Measurements from ENCODE around the gene RHOBTB3.
A peak's percentile ranks its signal among the peaks of the same experiment; 100 is the strongest.
"Not testable (repeated sequence)": the region's sequence is repeated elsewhere in the genome, so short reads cannot be mapped to it uniquely, and the experiment has no call there.

RHOBTB3 gene

DNA sequence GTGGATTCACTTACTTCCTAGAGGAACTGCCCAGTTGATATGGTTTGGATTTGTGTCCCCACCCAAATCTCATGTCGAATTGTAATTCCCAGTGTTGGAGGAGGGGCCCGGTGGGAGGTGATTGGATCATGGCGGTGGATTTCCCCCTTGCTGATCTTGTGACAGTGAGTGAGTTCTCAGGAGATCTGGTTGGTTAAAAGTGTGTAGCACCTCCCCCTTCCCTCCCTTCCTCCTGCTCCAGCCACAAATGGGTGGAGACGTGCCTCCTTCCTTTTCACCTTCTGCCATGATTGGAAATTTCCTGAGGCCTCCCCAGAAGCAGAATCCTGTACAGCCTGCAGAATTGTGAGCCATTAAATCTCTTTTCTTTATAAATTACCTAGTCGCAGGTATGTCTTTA lies 17.9 kb upstream of the RHOBTB3 start:
- not testable (repeated sequence) for DNase-seq (ENCODE audit: low spot score)

DNA sequence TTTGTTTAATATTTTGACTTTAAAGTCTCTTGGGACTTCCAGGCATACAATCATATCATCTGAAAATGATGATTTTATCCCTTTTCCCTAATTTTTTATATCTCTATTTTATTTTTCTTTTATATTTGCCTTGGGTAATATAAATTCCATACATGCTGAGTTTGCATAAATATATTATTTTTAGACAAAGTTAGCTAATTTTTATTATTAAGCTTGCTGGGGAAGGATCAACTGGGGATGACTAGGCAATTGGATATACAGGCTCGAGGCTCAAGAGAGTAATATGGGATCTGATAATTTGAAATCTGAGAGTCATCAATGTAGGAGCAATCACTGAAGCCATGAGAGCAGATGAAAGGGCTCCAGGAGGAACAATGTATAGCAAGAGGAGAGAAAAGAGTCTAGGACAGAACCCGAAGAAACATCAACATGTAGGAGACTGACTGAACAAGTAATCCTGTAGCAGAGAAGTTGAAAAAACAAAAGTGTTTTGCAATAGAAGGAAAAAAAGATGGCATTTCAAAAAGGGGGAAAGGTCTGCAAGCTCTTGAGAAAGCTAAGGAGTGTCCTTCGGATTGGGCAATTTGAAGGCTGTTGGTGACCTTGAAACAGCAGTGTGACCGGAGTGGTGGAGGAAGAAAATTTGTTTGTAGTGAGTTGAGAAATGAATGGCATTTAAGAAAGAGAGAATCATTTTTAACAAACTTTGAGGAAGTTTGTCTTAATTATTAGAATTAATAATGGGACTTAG lies 17.0 kb upstream of the RHOBTB3 start:
- DNase-seq (ENCODE audit: low spot score) = no peak

DNA sequence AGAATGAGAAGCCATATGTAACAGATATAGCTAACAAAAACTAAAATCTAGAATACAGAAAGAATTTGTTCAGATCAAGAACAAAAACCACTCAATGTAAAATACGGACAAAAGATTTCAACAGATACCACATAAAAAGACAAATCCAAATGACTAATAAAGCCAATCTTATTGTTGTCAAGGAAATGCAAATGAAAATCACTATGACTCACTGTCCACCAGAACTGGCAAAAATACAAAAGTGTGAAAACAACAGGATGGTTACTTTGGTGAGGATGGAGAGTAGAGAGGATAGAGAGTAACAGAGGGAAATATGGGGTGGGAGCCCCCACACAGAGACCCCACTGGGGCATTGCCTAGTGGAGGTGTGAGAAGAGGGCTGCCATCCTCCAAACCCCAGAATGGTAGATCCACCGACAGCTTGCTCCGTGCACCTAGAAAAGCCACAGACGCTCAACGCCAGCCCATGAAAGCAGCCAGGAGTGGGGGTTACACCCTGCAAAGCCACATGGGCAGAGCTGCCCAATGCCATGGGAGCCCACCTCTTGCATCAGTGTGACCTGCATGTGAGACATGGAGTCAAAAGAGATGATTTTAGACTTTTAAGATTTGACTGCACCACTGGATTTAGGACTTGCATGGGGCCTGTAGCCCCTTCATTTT lies 15.2 kb upstream of the RHOBTB3 start:
- peak; percentile 74 for DNase-seq (ENCODE audit: low spot score)

DNA sequence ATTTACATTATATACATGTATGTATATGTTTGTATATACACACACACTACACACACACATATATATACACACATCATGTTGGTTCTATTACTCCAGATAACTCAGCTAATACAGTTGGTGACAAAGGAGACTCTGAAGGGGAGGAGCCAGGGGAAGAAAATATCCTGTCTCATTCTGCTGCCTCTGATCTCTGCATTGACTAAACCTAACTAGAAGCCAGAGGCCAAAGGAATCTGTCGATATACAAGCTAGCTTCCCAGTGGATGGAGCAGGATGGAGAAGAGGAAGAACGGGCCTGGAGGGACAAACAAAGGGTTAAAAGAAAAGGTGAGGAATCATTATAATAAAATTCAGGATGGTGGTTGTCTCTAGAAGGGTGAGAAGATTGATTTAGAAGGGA lies 13.7 kb upstream of the RHOBTB3 start:
- no peak for DNase-seq (ENCODE audit: low spot score)

DNA sequence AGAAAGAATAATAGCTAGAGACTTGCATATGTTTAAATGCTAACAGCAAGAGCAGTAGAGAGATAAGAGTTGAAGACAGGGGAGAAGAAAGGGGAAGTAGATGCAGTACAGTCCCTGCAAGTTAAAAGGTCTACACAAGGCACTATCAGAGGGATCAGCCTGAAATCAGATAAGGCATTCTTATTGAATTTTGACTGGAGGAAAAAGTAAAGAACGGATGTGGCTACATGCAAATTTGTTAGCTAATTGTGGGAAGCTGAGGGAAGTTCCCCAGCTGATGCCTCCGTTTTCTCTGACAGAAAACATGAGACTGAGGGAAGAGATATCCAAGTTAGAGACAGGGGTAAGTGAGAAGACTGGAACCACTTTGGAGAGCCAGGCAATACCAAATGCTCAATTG lies 12.9 kb upstream of the RHOBTB3 start:
- no peak for DNase-seq (ENCODE audit: low spot score)

DNA sequence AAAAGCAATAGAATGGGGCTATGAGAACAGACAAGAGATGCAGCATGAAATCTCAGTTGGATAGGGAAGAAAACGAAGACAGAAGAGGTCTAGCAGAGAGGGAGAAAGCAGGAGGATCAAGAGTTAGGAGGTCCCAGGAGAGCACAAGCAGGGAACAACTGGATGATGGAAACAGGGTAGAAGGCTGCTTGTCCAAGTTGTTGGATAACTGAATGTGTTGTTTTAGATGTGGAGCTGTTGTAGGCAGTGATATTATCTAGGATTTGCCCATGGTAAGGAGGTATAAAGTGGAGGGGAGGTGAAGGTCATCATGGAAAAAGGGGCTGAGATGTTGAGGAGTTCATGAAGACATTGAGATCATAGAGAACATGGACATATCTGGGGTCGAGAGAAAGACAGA lies 12.4 kb upstream of the RHOBTB3 start:
- DNase-seq (ENCODE audit: low spot score) = no peak

DNA sequence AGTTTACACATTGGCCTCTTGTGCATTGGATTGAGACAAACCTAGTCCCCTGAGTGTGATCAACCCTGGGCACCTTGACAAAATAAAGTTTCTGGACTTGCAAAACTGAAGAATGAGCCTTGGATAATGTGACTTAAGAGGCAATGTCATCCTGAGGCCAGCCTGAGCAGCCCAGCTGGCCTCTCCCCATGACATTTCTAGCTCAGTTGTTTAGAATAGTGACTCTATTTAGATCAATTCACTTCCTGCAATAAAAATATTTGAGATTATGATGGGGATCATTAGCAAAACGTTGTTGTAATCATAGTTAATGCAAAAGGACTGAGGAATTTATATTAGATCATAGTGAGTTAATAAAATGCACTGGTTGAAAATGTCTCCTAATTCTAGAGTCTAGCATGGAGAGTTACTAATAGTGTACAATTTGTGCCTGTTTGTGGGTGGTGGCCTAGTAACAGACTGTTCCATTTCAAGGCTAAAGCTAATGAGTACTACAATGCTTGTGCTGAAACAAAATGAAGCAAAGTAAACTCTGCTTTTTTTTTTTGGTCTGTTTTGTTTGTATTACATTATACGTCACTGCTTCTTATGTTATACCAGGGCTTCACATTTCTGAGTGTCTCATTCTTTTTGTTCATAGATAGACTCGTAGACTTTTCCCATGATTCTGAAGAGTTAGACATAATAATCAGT lies 10.9 kb upstream of the RHOBTB3 start:
- DNase-seq (ENCODE audit: low spot score) = no peak

DNA sequence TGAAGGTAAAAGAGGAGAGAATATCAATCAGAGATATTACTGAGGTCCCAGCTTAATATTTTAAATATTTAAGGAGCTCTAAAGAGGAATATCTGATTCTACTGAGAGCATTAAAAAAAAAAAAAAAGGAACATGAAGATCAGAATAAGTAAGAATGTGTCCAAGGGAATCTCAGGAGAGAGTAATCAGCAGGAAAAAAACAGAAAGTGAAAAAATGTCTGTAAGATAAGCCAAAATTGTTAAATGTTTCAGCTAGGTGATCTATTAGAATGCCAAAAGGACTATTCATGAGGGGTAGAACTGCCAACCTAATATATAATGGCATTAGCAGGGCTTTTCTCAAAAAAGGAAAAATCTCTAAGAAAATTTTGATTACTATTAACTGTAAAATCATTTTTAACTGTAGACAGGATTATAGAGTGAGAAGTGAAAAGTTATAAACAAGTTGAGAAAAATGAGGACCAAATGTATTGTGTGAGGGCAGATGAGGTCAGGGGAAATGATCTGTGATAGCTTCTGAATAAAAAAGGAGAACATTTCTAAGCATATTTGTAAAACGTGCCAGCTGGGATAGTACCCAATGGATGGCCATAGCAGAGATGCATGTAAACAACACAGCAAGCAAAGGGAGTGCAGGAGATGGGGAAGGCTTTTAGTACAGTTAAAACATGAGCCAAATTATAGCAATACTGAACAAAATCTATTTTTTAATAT lies 9.4 kb upstream of the RHOBTB3 start:
- DNase-seq (ENCODE audit: low spot score) = no peak

DNA sequence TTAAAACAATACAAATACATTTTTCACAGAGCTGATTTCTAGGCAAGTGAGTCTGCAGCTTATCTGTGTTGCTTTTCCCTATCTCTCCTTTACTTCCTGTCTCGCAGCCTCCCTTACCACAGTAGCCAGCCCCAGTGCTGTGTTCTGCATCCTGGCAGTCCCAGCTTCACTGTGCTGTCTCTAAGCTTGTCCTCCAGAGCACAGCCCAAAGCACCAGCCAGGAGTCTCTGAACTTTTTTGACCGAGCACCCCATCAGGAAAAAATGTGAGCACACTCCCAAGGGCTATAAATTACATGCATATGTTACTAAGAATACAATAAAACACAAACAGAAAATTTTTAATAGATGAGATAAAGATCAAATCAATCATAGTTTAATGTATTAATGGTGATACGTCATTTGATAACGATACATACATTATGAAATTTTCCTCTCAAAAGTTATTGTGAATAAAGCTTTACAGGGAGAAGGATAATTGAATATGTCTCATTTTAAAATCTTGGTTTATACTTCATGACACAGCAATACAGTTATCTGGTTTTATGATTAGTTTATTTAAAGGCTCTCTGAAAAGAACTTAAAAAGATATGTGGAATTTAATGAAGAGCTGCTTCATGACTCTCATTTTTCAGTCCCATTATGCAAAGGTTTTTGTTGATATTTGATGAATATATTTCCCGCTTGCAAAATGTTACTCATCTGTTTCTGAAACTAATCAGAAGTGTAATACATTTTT lies 7.3 kb upstream of the RHOBTB3 start:
- DNase-seq (ENCODE audit: low spot score) = no peak

DNA sequence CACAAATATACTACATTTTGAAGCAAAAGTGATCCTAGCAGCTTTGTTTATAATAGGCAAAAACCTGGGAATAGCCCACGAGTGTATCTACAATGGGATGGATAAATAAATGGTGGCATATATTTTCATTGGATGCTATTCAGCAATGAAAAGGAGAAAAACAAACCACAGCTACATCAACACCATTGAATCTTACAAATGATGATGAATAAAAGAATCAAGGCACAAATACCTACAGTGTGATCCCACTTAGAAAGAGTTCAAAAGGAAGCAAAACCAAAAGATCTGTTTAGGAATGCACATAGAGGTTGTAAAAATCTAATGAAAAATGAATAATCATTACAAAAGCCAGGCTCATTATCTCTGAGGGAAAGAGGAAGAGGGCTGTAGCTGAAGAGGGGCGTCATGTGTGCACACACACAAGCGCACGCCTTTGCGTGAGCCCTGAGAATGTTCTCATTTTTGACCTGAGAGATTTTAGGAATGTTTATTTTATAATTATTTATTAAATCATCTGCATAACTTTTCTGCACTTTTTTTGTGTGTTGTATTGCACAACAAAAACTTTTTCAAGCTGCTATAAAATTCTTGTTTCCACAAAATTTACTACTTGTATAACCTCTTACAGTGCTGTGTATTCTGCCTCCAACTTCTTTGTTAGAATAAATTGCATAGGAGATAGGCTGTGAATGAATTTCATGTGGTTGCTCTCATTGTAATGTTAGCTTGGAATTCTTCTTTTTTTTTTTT lies 5.9 kb upstream of the RHOBTB3 start:
- DNase-seq (ENCODE audit: low spot score) = no peak

DNA sequence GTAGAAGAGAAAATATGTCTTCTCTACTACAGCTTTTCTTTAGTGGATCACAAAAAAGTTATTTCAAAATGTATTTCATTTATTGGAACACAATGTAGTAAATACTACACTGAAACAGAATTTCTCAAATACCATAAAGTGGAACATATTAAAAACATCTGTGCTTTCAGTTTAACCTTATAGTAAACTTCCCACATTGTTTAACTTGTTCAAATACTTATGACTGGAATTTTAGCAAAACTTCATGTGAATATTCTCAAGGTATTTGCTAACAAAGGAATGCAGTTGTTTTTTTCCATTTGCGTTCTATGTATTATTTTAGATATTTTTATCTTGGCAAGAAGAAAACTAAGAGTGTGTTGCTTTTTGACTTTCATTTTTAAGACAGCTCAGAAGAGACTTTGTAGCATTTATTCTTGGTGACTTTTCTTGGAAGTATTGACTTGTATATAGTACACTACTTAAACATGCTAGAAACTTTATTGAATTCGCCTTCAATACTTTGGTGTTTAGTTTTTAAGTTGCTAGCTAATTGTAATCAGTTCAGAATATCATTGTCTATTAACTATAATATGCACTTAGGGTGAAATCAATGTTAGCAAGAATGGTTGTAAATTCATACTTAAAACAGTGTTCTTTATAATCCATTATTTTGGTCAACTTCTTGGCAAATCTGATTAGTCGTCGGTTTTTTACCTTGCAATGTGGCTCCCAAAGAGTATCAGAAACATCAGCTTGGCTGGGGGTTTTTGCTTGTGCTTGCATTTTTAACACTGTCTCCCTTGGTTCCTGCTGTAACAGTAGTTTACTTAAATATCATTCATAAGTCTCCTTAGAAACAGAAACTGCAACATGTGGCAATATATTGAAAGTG lies 5.0 kb upstream of the RHOBTB3 start:
- DNase-seq (ENCODE audit: low spot score) = no peak

DNA sequence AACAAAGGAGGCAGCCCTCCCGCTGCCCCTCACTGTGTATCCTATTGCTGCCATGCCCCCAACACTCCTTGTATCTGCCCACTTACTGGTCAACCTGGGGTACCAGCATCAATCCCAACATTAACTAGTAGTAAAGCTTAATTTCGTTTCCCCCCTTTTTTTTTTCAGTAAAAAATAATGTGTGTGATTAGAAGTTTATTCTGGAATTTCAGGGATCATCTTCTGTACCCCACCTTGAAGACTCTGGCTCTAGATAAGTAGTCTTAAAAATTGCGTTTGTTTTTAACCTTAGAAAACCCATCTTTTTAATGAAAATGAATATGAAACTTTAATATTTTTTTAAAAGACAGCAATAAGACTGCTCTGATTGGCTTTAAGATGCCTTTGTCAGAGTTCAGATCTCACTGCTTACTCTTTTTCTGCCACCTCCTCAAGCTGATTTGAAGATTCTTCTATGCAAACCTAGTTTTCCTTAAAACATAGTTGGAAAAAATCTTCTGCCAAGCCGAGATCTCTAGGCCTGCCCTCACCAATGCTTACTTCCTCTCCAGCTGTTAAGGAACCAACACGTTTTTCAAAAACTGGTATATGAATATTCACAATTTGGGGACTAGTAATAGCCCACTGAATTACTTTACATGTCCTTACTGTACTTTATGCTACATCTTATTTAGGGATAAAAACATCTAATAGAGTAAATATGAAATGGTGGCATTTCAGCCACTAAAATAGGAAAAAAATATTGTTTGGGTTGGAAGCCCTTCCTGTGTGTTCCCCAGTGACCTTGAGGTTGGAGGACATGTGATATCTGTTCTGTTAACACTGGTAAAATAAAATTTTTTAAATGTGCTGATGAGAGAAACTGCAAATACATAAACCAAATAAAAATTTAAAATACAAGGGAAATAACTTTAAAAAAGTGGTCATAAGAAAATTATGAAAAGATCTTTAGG lies 4.0 kb upstream of the RHOBTB3 start:
- no peak for DNase-seq (ENCODE audit: low spot score)

DNA sequence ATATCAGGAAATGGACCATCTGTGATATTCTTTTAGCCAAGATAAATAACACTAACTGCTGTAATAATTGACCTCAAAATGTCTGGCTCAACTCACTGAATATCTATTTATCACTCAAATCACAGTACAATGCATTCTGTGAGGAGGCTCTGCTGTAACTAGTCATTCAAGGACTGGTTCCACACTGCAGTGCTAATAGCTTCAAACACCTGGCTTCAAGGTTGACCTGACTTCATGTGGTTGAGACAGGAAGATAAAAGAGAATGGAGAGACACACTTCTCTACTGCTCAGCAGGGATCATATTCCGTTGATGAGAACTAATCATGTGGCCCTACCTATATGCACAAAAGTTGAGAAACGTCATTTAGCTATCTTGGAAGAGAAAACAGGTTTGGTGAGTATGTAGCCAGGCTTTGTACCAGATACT lies 3.4 kb upstream of the RHOBTB3 start:
- DNase-seq (ENCODE audit: low spot score) = no peak

DNA sequence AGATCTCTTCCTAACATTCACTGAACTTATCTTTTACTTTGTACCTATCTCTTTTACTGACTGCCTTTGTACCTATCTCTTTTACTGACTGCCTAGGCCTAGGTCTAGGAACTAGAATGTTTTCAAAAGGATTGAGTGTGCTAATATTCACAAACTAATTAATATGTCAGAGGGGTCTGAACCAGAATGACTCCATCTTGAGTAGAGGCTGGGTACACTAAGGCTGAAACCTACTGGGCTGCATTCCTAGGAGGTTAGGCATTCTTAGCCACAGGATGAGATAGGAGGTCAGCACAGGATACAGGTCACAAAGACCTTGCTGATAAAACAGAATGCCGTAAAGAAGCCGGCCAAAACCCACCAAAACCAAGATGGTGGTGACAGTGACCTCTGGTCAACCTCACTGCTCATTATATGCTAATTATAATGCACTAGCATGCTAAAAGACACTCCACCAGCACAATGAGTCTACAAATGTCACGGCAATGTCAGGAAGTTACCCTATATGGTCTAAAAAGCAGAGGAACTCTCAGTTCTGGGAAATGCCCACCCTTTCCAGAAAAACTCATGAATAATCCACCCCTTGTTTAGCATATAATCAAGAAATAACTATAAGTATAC lies 2.5 kb upstream of the RHOBTB3 start:
- DNase-seq (ENCODE audit: low spot score) = peak; percentile 11

DNA sequence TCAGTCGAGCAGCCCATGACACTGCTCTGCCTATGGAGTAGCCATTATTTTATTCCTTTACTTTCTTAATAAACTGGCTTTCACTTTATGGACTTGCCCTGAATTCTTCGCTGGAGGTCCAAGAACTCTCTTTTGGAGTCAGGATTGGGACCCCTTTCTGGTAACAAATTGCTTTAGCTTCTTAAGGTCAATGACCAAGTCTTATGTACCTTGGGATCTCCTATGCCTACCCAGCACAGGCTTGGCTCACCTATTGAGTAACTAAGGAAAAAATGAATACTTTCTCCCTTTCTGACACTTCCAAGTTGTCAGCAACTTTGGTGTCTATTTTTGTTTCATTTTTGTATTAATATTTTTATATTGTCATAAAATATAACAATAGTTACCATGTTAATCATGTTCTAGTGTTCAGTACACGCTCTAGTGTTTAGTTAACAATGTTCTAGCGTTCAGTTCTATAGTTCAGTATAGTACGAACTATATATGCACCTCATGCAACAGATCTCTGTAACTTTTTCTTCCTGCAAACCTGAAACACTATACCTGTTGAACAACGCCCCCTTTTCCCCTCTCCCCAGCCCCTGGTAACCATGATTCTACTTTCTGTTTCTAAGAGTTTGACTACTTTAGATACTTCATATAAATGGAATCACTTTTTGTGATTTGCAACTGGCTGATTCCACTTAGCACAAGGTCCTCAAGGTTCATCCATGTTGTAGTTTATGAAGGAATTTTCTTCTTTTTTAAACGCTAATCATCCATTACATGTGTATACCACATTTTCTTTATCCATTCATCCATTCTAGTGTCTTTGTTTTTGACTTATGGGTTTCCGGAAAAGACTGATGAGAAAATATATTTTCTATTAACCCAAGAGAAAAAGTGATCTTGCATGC lies 1.8 kb upstream of the RHOBTB3 start:
- no peak for DNase-seq (ENCODE audit: low spot score)

DNA sequence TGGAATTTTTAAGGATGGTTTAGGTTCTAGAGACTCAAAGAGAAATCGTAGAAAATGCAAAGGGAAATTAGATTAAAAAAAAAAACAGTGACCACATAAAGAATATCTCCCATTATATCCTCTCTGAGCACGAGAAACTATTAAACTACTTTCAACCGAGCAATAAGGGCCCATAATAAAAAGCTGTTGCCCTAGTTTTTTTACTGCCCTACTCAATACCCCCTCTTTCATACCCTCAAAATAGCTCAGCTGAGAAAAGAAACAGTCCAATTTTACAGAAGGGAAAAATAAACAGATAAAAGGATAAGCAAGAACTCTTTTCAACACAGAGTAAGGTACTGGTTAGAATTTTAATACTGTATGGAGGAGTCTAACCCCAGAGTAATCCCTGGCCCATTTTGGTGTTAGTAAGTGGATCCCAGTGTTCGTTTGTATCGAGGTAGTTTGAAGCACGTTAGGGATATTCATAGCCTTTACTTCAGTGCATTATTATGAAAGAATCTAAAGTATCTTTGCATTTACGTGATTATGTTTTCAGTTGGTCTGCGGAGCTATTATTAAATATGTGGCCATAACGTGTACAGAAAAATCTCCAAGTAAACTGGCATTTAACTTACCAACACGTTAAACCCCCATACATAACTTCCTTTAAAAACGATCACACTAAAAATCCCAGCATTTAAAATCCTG lies 980 bp upstream of the RHOBTB3 start:
- DNase-seq (ENCODE audit: low spot score) = no peak

Data from RKO (cell line).